Large intestine (tissue), 3 donors: ENCODE measurements around the gene ANKFY1. TPM values are rescaled to one million over a fixed set of nuclear protein-coding genes. Genes with fewer than 3 reads are reported as not detected.

ENCODE experiments used
- DNase-seq, 2 donors: peaks; one replicate each; pipeline versions ENCODE4 v3.0.0 to v3.0.0-alpha.2; 2013
- H3K27ac ChIP-seq: one replicate; pipeline ENCODE4 v1.5.1; 2013; ENCODE audit warnings: low read length
- H3K27me3 ChIP-seq: 2 replicates; pipeline ENCODE4 v1.6.1; 2013; ENCODE audit warnings: low read length; ENCODE audit not compliant: control insufficient read depth, insufficient read depth
- H3K36me3 ChIP-seq: 2 replicates; pipeline ENCODE4 v1.6.1; 2013; ENCODE audit warnings: low read length; ENCODE audit not compliant: control insufficient read depth, insufficient read depth
- H3K4me1 ChIP-seq: one replicate; pipeline ENCODE4 v1.6.1; 2013; ENCODE audit warnings: low read length; ENCODE audit not compliant: control insufficient read depth, insufficient read depth
- H3K4me3 ChIP-seq: one replicate; pipeline ENCODE4 v1.5.1; 2013; ENCODE audit warnings: low read length
- H3K9me3 ChIP-seq: one replicate; pipeline ENCODE4 v1.6.1; 2013; ENCODE audit warnings: mild to moderate bottlenecking, low read depth, low read length, moderate library complexity; ENCODE audit not compliant: control insufficient read depth
- WGBS: methylation state at CpG from one replicate; pipeline ENCODE4 v1.1.5; 2013; ENCODE audit warnings: low lambda C conversion rate; ENCODE audit not compliant: insufficient coverage; 5-methylcytosine and 5-hydroxymethylcytosine counted together
- polyA plus RNA-seq: library from polyadenylated mRNA; unstranded; fragments of 120-200 nt; gene quantifications from one replicate; pipeline ENCODE4 v1.2.1, GENCODE V29; 2013

Gene ANKFY1
- polyA plus RNA-seq, 1 donor: 38.7 TPM

- WGBS: no CpG with 5 or more reads among the region's 12 CpGs
- H3K27me3 ChIP-seq: no peaks in the 10 kb centered on the region
- H3K4me3 ChIP-seq: no peak overlapping the region
- DNase-seq: no peak
- no peaks in the 10 kb centered on the region for H3K9me3 ChIP-seq
- no peaks in the 10 kb centered on the region for H3K4me1 ChIP-seq
- no peak overlapping the region for H3K27ac ChIP-seq
- H3K36me3 ChIP-seq: peaks cover 95% of the 10 kb centered on the region
These were observed 91.4 kb downstream of the ANKFY1 start for GRCh38 chr17:4172356-4172755.

GRCh38 chr17:4170639-4171280 lies 93.0 kb downstream of the ANKFY1 start:
- Histone ChIP-seq H3K9me3 (no peaks in the 10 kb centered on the region), H3K36me3 (peaks cover 90% of the 10 kb centered on the region), H3K4me3 (no peak overlapping the region), H3K4me1 (no peaks in the 10 kb centered on the region), H3K27me3 (no peaks in the 10 kb centered on the region), H3K27ac (no peak overlapping the region)
- no peak for DNase-seq
- WGBS: no CpG with 5 or more reads among the region's 27 CpGs

GRCh38 chr17:4167786-4168185 lies 96.0 kb downstream of the ANKFY1 start:
- H3K4me3 ChIP-seq: no peak overlapping the region
- no peaks in the 10 kb centered on the region for H3K9me3 ChIP-seq
- H3K36me3 ChIP-seq: peaks cover 79% of the 10 kb centered on the region
- H3K27me3 ChIP-seq: no peaks in the 10 kb centered on the region
- H3K4me1 ChIP-seq: no peaks in the 10 kb centered on the region
- no peak for DNase-seq
- no peak overlapping the region for H3K27ac ChIP-seq
- WGBS: 96% methylated on average over 4 of the region's 12 CpGs

GRCh38 chr17:4166419-4166818 lies 97.4 kb downstream of the ANKFY1 start:
- Histone ChIP-seq H3K9me3 (no peaks in the 10 kb centered on the region), H3K27ac (no peak overlapping the region), H3K4me3 (no peak overlapping the region), H3K27me3 (no peaks in the 10 kb centered on the region), H3K36me3 (peaks cover 67% of the 10 kb centered on the region), H3K4me1 (no peaks in the 10 kb centered on the region)
- no CpG with 5 or more reads among the region's 8 CpGs for WGBS
- DNase-seq: no peak

GRCh38 chr17:4165301-4166010 lies 98.3 kb downstream of the ANKFY1 start:
- Histone ChIP-seq H3K4me3 (no peak overlapping the region), H3K27me3 (no peaks in the 10 kb centered on the region), H3K4me1 (no peaks in the 10 kb centered on the region), H3K27ac (no peak overlapping the region), H3K36me3 (peaks cover 58% of the 10 kb centered on the region), H3K9me3 (no peaks in the 10 kb centered on the region)
- no peak for DNase-seq
- WGBS: no CpG with 5 or more reads among the region's 10 CpGs

GRCh38 chr17:4163951-4164350 lies 99.8 kb downstream of the ANKFY1 start:
- no peaks in the 10 kb centered on the region for H3K4me1 ChIP-seq
- no peaks in the 10 kb centered on the region for H3K27me3 ChIP-seq
- WGBS: no CpG with 5 or more reads among the region's 6 CpGs
- H3K36me3 ChIP-seq: peaks cover 57% of the 10 kb centered on the region
- no peak overlapping the region for H3K4me3 ChIP-seq
- no peak overlapping the region for H3K27ac ChIP-seq
- DNase-seq: no peak
- H3K9me3 ChIP-seq: no peaks in the 10 kb centered on the region

- H3K4me1 ChIP-seq: no peaks in the 10 kb centered on the region
- WGBS: no CpG with 5 or more reads among the region's 14 CpGs
- no peaks in the 10 kb centered on the region for H3K9me3 ChIP-seq
- no peak overlapping the region for H3K27ac ChIP-seq
- no peak overlapping the region for H3K4me3 ChIP-seq
- no peak for DNase-seq
- H3K27me3 ChIP-seq: no peaks in the 10 kb centered on the region
- peaks cover 54% of the 10 kb centered on the region for H3K36me3 ChIP-seq
These were observed 100.9 kb downstream of the ANKFY1 start for GRCh38 chr17:4162775-4163466.

GRCh38 chr17:4162321-4162720 lies 101.5 kb downstream of the ANKFY1 start:
- Histone ChIP-seq H3K9me3 (no peaks in the 10 kb centered on the region), H3K36me3 (peaks cover 53% of the 10 kb centered on the region), H3K27me3 (no peaks in the 10 kb centered on the region), H3K4me3 (no peak overlapping the region), H3K4me1 (no peaks in the 10 kb centered on the region), H3K27ac (no peak overlapping the region)
- WGBS: no CpG with 5 or more reads among the region's 6 CpGs
- DNase-seq: no peak

GRCh38 chr17:4161967-4162305 lies 101.8 kb downstream of the ANKFY1 start:
- H3K4me1 ChIP-seq: no peaks in the 10 kb centered on the region
- H3K4me3 ChIP-seq: no peak overlapping the region
- H3K9me3 ChIP-seq: no peaks in the 10 kb centered on the region
- no peak overlapping the region for H3K27ac ChIP-seq
- no peak for DNase-seq
- no peaks in the 10 kb centered on the region for H3K27me3 ChIP-seq
- peaks cover 52% of the 10 kb centered on the region for H3K36me3 ChIP-seq
- no CpG with 5 or more reads among the region's 9 CpGs for WGBS

- no peak overlapping the region for H3K27ac ChIP-seq
- H3K4me3 ChIP-seq: no peak overlapping the region
- H3K9me3 ChIP-seq: no peaks in the 10 kb centered on the region
- H3K36me3 ChIP-seq: peaks cover 49% of the 10 kb centered on the region
- H3K27me3 ChIP-seq: no peaks in the 10 kb centered on the region
- WGBS: no CpG with 5 or more reads among the region's 7 CpGs
- H3K4me1 ChIP-seq: no peaks in the 10 kb centered on the region
- no peak for DNase-seq
These were observed 102.4 kb downstream of the ANKFY1 start for GRCh38 chr17:4161192-4161966.
